Astrocyte of the cerebellum (primary cell): ENCODE measurements around the gene LDLRAP1.

ENCODE experiments used
- DNase-seq: peaks from one replicate; pipeline ENCODE4 v3.0.0-alpha.2; 2011; ENCODE audit warnings: low read depth
- H3K4me3 ChIP-seq: 2 replicates; pipeline ENCODE4 v1.5.1; 2011; ENCODE audit warnings: mild to moderate bottlenecking, low read depth, low read length, moderate library complexity
- CTCF ChIP-seq: IDR thresholded peaks from 2 replicates; pipeline ENCODE4 v1.5.1; 2012; ENCODE audit warnings: low read length, low read depth, moderate library complexity, mild to moderate bottlenecking; ENCODE audit errors: missing control alignments
- in situ Hi-C: cut with HindIII; loops from 2 replicates; pipeline ENCODE4 v1.10.0; 2017; ENCODE audit warnings: low sequenced_read_pairs

The LDLRAP1 gene

GRCh38 chr1:25544243-25544764 is 898 bp downstream of the LDLRAP1 start:
- no peak for DNase-seq
- peak overlapping the region; percentile 73 for H3K4me3 ChIP-seq
- in situ Hi-C loops = no loop called here
- TF ChIP-seq CTCF = no peak

- no peak for DNase-seq
- in situ Hi-C loops = loop anchor here (5.0 kb wide), 1 partner anchor 67 kb away; no protein-coding TSS in a partner anchor
- TF ChIP-seq CTCF = no peak
- peak overlapping the region; percentile 73 for H3K4me3 ChIP-seq
These were observed 1.4 kb downstream of the LDLRAP1 start for GRCh38 chr1:25544819-25545218.

- TF ChIP-seq CTCF = no peak
- H3K4me3 ChIP-seq = no peak overlapping the region
- in situ Hi-C loops = loop anchor here (5.0 kb wide), 1 partner anchor 67 kb away; no protein-coding TSS in a partner anchor
- no peak for DNase-seq
These were observed 2.4 kb downstream of the LDLRAP1 start for GRCh38 chr1:25545767-25546166.

- no peak for DNase-seq
- no peak overlapping the region for H3K4me3 ChIP-seq
- in situ Hi-C loops = loop anchor here (5.0 kb wide), 1 partner anchor 66 kb away; no protein-coding TSS in a partner anchor
- TF ChIP-seq CTCF = no peak
These were observed 2.8 kb downstream of the LDLRAP1 start for GRCh38 chr1:25546193-25546592.

GRCh38 chr1:25548601-25549000 is 5.2 kb downstream of the LDLRAP1 start:
- TF ChIP-seq CTCF = no peak
- in situ Hi-C loops = loop anchor here (5.0 kb wide), 1 partner anchor 64 kb away; no protein-coding TSS in a partner anchor
- DNase-seq = no peak
- H3K4me3 ChIP-seq = no peak overlapping the region

- H3K4me3 ChIP-seq = no peak overlapping the region
- in situ Hi-C loops = loop anchor here (5.0 kb wide), 1 partner anchor 63 kb away; no protein-coding TSS in a partner anchor
- DNase-seq = no peak
- no peak for TF ChIP-seq CTCF
These were observed 6.1 kb downstream of the LDLRAP1 start for GRCh38 chr1:25549273-25550154.
